Left renal pelvis (tissue), 4 donors: ENCODE data around the gene EPHA8. TPM values are rescaled to one million over a fixed set of nuclear protein-coding genes. Genes with fewer than 3 reads are reported as not detected.

ENCODE experiments used
- DNase-seq, 4 donors: peaks; one replicate each; pipeline ENCODE4 v3.0.0-alpha.2; 2013; ENCODE audit warnings: low read depth in 4 of 4, low spot score in 3 of 4
- polyA plus RNA-seq, 4 donors: library from polyadenylated mRNA; unstranded; fragments of 120-200 nt; gene quantifications; one replicate each; pipeline ENCODE4 v1.2.1, GENCODE V29; 2013; ENCODE audit not compliant: insufficient read length in 4 of 4

The EPHA8 gene
- polyA plus RNA-seq, 4 donors = 1.2 to 2.0 (median 1.6) TPM; not detected in 1

DNA sequence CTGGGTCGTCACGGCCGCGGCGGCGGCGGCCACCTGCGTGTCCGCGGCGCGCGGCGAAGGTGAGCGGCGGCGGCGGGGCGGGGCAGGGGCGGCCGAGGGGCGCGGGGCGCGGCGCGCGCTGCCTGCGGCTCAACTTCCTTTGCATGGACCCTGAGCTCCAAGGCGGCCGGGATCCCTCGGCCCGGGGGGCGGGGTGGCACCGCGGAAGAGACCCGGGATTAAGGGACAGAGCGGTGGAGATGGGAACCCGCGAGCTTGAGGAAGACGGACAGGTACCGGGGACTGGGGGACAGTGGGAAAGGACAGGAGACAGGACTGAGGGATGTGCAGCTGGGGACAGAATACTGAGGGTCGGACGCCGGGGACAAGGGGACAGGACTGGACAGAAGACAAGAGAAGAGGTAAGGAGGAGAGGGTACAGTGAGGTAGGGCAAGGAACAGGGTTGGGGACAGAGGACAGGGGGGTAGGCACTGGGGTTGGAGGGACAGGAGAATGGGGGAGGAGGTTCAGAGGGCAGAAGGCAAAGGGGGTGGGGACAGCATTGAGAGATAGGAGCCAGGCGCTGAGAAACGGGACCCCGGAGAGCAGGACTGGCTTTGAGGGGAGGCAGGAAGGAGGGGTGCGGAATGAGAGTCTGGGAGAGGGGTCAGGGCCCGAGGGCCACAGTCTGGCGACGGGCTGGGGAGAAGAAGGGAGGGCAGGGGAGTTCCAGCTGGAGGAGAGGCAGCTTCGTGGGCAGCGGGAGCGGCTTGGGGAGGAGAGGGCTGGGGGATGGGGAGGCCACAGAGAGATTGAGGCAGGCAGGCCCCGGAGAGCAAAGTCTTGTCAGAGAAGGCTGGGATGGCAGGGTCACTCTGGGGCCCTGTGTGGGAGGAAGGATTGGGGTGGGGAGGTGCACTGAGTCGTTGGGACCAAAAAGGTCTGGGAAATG, 648 bp downstream of the EPHA8 start:
- no peak for DNase-seq

DNA sequence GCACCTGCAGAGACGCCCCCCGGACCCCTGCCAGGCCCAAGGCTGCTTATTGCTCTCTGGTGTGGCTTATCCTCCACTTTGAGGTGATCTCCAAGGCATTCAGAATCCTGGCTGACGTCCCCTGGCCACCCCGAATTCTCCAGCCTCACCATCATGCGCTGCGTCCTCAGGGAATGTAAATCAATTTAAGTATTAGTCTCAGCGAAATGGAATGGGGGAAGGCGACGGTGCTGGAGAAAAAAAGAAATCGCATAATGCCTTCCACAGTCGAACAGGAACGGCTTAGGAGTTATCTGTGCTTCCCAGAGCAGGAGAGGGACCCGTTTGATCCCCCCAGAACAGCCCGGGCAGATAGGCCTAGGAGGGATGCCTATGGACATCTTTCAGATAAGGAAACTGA, 2.9 kb downstream of the EPHA8 start:
- no peak for DNase-seq

DNA sequence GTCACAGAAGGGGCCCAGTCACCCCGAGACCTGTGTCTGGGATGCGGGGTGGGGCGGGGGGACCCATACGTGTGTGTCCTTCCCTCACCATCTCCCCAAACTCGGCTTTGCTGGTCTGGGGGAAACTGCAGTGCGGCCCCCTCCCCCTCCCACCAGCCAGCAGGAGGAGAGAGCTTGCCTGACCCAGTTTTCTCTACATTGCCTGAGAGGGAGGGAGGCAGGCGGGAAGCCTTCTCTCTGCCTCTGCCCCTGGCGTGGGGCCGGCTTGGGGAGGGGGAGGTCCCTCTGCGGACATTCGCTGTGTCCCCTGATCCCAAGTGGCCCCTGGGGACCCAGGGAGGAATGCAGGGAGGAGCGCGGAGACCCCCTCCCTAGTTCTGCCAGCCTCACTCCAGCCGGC, 3.9 kb downstream of the EPHA8 start:
- no peak for DNase-seq

DNA sequence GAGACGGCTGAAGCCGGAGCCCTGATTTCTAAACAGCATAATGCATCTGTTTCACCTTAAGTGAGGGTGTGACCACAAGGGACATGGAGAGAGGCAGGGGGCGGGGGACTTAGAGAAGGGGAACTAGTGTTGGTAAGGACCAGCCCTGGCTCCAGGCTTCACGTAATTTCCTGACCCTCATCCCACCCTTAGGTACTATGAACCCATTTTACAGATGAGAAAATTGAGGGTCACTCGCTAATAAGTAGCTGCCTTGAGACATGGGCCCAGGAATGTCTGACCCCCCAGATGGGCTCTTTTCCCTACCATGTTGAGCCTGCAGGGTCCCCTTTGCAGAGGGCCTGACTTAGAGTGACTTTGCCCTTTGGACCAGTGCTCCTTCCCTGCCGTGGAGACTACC, 4.7 kb downstream of the EPHA8 start:
- no peak for DNase-seq

DNA sequence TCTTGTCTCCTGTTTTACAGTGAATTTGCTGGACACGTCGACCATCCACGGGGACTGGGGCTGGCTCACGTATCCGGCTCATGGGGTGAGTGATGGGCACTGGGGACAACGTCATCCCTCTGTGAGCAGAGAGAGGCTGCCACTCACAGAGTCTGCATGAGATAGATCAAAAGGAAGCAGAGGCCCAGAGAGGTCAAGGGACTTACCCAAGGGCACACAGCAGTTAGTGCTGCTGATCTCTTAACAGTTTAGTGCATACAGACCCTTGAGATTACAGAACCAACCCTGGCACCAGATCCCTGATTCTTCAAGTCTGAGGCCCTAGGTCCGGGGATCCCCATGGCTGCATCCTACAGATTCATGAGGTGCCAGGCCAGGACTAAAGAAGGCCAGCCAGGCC, 6.0 kb downstream of the EPHA8 start:
- no peak for DNase-seq

DNA sequence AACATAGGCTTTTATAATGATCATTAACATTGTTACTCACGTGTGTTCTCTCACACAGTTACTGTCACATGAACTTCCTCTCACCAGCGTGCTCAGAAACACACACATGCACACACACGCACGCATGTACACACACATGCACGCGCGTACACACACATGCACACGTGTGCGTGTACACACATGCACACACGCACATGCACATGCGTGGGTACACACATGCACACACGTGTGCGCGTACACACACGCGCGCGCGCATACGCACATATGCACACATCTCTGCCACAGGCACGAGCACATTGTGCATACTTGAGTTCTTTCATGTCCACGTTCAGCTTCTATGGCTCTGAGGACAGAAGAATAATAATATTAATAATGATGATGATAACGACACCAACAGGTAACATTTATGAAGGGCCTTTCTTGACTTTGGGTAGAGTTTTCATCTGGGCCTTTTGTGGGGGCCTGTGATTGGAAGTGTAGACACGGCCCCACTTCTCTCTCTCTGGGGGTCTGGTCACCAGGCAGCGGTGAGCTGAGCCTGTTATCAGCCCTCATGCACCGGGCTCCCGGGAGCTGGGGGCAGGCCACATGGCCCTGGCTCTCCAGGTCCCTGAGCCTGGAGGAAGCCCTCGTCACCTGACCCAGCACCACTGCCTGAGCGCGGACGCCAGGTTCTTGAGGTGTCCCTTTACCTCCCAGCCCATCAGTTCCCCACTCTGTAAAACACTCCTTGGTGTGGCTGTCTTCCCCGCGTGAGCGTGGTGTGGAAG, 7.0 kb downstream of the EPHA8 start:
- no peak for DNase-seq

DNA sequence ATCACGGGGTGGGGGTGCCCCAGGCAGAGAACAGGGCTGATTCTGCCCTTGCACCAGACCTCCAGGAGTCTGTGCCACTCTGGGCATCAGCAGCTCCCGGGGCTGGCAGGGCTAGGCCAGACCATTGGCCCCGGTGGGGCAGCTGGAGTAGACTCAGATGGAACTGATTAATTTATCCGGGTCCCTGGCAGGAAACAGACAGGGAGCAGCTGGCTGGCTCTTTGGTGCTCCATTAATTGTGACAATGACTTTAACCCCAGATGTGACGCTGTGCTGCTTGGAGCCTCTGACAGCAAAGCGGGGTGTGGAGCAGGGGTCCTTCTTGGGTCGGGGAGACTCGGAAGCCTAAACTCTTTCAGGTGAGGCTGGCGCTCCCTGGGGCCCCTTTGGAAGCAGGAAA, 9.5 kb downstream of the EPHA8 start:
- no peak for DNase-seq

DNA sequence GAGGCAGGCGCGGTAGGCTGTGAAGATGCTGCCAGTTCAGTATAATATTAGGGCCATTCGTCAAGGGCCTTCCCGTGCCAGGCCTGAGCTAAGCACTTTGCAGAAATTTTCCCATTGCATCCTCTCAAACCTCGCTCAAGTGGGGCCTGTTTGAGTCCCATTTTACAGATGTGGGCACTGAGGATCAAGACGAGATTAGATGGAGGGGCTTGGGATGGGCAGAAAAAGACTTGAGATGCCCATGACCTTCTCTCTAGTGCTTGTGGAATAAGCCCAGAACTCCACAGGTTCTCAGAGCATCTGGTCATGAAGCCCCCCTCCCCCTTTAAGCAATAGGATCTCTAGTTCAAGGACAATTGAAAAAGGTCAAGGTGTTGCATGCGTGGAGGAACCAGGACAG, 9.9 kb downstream of the EPHA8 start:
- no peak for DNase-seq

DNA sequence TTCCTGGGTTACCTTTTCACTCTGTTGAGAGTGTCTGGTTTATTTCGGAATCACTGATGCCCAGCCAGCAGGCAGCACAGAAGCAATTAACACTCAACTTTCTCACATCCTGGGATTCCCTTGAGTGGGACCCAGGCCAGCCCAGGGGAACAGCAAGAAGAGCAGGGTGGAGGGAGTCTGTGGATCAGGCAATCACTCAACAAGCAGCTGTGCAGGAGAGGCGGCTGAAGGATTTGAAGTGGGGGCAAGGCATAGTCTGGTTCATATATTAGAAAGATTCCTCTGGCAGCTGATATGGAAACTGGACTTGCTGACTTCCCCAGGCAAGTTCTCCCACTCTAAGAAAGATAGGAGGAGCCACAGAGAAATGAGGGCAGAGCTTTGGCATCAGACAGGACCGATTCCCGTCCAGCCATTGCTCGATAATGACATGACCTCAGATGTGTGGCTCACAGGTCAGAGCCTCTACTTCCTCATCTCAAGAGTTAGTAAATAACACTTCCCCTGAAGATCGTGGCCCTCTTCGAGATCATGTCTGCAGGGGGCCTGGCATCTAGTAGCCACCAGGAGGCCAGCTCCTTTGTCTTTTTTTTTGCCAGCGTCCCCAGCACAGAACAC, 12.4 kb downstream of the EPHA8 start:
- no peak for DNase-seq

DNA sequence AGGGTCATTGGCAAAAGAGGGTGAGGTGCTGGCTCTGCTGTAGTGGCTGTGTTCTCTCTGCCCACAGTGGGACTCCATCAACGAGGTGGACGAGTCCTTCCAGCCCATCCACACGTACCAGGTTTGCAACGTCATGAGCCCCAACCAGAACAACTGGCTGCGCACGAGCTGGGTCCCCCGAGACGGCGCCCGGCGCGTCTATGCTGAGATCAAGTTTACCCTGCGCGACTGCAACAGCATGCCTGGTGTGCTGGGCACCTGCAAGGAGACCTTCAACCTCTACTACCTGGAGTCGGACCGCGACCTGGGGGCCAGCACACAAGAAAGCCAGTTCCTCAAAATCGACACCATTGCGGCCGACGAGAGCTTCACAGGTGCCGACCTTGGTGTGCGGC, 12.9 kb downstream of the EPHA8 start:
- DNase-seq = no peak

DNA sequence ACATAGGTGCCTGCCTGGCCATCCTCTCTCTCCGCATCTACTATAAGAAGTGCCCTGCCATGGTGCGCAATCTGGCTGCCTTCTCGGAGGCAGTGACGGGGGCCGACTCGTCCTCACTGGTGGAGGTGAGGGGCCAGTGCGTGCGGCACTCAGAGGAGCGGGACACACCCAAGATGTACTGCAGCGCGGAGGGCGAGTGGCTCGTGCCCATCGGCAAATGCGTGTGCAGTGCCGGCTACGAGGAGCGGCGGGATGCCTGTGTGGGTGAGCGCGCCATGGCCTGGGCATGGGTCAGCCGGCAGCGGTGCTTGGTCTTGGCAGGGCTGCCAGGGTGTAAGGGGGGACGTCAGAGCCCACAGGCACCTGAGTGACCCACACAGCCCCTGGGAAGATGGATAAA, 13.3 kb downstream of the EPHA8 start:
- DNase-seq = no peak

DNA sequence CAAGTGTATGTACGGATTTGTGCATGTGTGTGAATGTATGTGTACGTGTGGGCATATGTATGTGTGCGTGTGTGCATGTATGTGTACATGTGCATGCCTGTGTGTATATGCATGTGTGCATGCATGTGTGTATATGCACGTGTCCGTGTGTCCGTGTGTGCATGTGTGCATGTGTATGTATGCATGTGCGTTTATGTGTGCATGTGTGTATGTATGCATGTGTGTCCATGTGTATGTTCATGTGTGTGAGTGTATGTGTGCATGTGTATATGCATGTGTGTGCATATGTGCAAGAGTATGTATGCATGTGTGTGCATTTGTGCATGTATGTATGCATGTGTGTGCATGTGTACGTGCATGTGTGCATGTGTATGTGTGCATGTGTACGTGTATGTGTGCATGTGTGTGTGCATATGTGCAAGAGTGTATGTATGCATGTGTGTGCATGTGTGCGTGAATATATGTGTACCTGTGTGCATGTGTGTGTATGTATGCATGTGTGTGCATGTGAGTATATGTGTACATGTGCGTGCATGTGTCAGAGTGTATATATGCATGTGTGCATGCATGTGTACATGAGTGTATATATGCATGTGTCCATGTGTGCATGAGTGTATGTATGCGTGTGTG, 15.6 kb downstream of the EPHA8 start:
- no peak for DNase-seq

DNA sequence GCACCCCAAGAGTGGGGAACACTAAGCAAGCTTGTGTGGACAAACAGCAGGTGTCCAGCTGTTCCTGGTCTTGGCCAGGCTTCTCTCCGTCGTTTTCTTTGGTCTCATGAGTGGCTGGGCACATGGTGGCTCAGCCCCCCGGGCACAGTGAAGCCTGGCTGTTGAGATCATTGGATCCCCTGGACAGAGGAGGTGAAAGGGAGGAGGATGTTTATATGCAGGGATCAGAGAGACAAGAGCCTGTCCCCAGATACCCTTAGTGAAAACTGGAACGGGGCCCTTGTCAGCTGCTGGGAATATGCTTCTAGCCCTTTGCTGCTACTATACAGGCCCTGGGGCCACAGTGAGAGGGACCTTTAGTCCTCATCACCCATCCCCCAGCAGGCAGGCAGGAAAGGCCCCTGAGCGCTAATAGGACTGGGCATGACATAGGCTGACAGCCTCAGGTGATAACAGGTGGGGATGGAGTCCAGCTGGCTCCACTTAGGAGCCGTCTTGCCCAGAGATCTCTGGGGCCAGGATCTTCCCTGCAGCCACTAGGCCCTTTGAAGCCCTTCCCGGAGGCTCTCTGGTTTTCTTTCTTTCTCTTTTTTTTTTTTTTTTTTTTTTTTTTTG, 16.4 kb downstream of the EPHA8 start:
- DNase-seq = no peak

DNA sequence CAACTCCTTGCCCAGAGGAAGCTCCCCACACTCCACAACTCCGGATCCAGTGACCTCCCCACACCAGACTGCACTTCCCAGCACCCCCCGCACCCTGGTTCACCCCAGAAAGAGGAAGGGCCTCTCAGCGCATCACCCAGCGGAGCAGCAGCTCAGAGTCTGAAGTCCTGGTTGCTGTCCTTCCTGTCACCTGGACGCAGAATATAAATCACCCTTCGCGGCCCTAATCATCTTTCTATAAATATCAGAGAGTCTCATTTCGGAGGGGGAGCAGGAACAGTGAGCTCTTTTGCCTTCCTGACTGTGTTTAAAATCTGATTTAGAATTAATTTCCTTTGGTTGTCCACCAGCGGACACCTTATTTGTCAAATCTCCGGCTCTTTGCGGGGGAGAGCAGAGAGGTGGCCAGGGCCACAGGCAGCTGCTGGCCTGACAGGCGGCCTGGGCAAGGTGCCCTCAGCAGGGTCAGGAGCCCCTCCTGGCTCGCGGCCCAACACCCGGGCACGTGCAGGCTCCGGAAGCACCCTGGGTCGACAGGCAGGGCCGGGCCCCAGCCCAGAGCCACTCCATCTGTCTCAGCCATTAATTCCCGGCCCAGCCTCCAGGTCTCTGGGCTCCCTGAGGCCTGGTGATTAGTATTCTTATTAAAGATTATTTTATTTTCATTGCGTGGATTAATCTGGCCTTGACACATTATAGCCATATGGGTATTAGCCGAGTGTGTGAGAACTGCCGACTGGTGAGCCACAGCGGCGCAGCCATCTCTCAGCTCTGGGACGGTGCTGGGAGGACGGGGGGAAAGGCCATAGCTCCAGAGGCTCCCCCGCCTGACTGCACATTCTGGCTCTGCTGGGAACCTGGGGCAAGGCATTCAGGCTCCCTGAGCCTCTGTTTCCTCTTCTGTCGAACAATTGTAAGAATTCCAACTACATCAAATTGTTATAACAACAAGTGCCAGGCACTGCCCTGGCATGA, 19.7 kb downstream of the EPHA8 start:
- no peak for DNase-seq

DNA sequence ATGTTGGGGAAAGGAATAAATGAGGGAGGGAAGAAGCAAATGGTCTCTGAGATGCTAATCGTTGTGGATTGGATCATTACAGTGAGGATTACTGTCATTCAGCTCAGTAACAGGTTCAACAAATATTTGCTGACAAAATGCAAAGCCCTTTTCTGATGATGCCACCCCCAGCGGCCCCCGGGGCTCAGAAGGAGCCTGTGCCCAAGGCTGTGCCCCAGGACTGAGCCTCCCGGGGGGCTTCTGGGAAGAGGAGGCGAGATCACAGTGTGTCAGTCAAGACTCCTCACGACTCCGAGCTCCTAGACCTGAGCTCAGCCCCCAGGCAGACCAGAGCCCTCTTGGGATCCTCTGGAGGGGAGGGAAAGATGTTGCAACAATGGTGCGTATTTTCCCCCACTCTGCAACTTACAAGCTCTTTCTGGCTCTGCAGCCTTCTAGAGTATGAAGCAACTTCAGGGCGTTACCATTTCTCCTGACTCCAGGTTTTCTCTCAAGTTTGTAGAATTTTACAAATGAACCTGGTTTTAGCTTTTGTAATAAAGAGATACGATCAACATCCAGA, 20.8 kb downstream of the EPHA8 start:
- no peak for DNase-seq

DNA sequence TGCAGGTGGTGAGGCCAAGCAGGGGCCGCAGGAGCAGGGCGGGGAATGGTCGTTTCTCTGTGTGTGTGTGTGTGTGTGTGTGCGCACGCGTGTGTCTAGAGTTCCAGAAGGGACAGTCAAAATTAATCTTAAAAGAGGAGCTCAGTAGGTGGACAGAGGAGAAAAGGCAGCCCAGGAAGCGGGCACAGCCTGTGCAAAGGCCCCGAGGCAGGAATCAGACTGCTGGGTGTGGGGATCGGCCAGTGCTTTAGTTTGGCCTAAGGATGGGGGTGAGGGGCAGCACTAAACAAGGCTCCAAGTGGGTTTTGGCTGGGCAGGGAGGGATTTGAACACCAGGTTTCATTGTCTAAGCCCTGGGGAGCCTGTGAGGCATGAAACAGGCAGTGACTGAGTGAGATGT, 21.7 kb downstream of the EPHA8 start:
- DNase-seq = no peak

DNA sequence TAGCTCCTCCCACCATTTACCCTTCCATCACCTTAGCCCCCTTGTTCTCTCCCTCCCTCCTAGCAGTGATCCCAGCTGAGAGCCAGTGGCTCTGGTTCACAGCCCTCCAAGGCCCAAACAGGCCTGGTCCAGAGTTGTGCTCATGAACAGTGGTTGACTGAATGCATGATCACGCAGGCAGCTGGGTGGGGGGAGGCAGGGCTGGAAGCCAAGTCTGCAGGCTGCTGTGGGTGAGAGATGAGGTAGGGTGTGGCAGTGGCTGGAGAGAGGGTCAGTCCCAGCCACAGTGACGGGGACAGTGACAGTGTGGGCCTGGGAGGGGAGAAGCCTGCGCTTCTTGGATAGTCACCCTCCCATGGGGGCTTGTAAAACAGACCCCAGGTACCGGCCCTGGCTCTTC, 22.2 kb downstream of the EPHA8 start:
- no peak for DNase-seq

DNA sequence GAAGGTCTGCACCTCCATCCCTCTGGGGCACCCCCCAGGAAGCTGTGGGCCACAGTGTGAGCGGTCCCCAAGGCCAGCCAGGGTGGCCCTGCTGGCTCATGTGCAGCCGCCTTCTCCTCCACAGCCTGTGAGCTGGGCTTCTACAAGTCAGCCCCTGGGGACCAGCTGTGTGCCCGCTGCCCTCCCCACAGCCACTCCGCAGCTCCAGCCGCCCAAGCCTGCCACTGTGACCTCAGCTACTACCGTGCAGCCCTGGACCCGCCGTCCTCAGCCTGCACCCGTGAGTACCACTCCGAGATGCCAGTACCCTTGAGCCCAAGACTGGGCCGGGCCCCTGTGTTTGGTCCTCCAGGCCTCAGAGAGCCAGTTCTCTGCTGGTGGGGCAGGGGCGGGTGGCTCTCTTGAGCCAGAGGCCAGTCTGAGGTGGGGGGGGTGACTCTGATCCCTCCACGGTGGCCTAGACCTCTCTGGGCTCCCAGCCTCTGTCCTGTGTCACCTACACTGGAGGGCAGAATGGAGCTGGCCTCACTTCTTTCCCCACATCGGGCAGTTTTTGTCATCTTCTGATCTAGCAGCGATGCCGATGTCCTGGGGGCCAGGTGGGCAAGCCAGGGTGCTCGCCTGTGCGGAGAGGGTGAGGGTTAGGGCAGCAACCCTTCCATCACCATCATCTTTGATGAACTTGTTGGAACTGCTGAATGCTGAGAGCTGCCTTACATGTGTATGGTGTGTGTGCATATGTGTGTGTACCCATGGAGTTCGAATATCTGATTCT, 23.3 kb downstream of the EPHA8 start:
- no peak for DNase-seq
